Measurements from ENCODE around the gene LIN28B. TPM values are rescaled to one million over a fixed set of nuclear protein-coding genes. Genes with fewer than 3 reads are reported as not detected.

LIN28B gene
- total RNA-seq, 1 donor, result not detected

- Histone ChIP-seq H3K27me3 (ENCODE audit: insufficient read depth, low read length) (peaks cover 14% of the 10 kb centered on the region), H3K4me3 (ENCODE audit: low read length) (no peak overlapping the region), H3K9me3 (ENCODE audit: low read depth, low read length) (no peaks in the 10 kb centered on the region), H3K4me1 (ENCODE audit: insufficient read depth, low read length) (no peaks in the 10 kb centered on the region)
These were observed 62.4 kb downstream of the LIN28B start for GRCh38 chr6:105019285-105019684.

- Histone ChIP-seq H3K4me1 (ENCODE audit: insufficient read depth, low read length) (no peaks in the 10 kb centered on the region), H3K9me3 (ENCODE audit: low read depth, low read length) (no peaks in the 10 kb centered on the region), H3K27me3 (ENCODE audit: insufficient read depth, low read length) (peaks cover 14% of the 10 kb centered on the region), H3K4me3 (ENCODE audit: low read length) (no peak overlapping the region)
These were observed 64.5 kb downstream of the LIN28B start for GRCh38 chr6:105021399-105021798.

GRCh38 chr6:105022416-105022815 lies 65.5 kb downstream of the LIN28B start:
- H3K27me3 ChIP-seq (ENCODE audit: insufficient read depth, low read length), result peaks cover 11% of the 10 kb centered on the region
- no peak overlapping the region for H3K4me3 ChIP-seq (ENCODE audit: low read length)
- no peaks in the 10 kb centered on the region for H3K4me1 ChIP-seq (ENCODE audit: insufficient read depth, low read length)
- H3K9me3 ChIP-seq (ENCODE audit: low read depth, low read length), result no peaks in the 10 kb centered on the region

- Histone ChIP-seq H3K27me3 (ENCODE audit: insufficient read depth, low read length) (peaks cover 11% of the 10 kb centered on the region), H3K9me3 (ENCODE audit: low read depth, low read length) (no peaks in the 10 kb centered on the region), H3K4me3 (ENCODE audit: low read length) (no peak overlapping the region), H3K4me1 (ENCODE audit: insufficient read depth, low read length) (no peaks in the 10 kb centered on the region)
These were observed 67.9 kb downstream of the LIN28B start for GRCh38 chr6:105024803-105025202.

- no peak overlapping the region for H3K4me3 ChIP-seq (ENCODE audit: low read length)
- no peaks in the 10 kb centered on the region for H3K9me3 ChIP-seq (ENCODE audit: low read depth, low read length)
- H3K27me3 ChIP-seq (ENCODE audit: insufficient read depth, low read length), result no peaks in the 10 kb centered on the region
- H3K4me1 ChIP-seq (ENCODE audit: insufficient read depth, low read length), result no peaks in the 10 kb centered on the region
These were observed 72.0 kb downstream of the LIN28B start for GRCh38 chr6:105028898-105029297.

- Histone ChIP-seq H3K4me3 (ENCODE audit: low read length) (no peak overlapping the region), H3K27me3 (ENCODE audit: insufficient read depth, low read length) (no peaks in the 10 kb centered on the region), H3K4me1 (ENCODE audit: insufficient read depth, low read length) (no peaks in the 10 kb centered on the region), H3K9me3 (ENCODE audit: low read depth, low read length) (no peaks in the 10 kb centered on the region)
These were observed 72.7 kb downstream of the LIN28B start for GRCh38 chr6:105029581-105029980.

GRCh38 chr6:105034470-105034869 lies 77.6 kb downstream of the LIN28B start:
- Histone ChIP-seq H3K4me1 (ENCODE audit: insufficient read depth, low read length) (no peaks in the 10 kb centered on the region), H3K27me3 (ENCODE audit: insufficient read depth, low read length) (peaks cover 8% of the 10 kb centered on the region), H3K9me3 (ENCODE audit: low read depth, low read length) (no peaks in the 10 kb centered on the region), H3K4me3 (ENCODE audit: low read length) (no peak overlapping the region)

GRCh38 chr6:105035299-105035698 lies 78.4 kb downstream of the LIN28B start:
- H3K27me3 ChIP-seq (ENCODE audit: insufficient read depth, low read length), result peaks cover 8% of the 10 kb centered on the region
- H3K4me3 ChIP-seq (ENCODE audit: low read length), result no peak overlapping the region
- no peaks in the 10 kb centered on the region for H3K4me1 ChIP-seq (ENCODE audit: insufficient read depth, low read length)
- H3K9me3 ChIP-seq (ENCODE audit: low read depth, low read length), result no peaks in the 10 kb centered on the region

GRCh38 chr6:105036351-105036750 lies 79.4 kb downstream of the LIN28B start:
- Histone ChIP-seq H3K9me3 (ENCODE audit: low read depth, low read length) (no peaks in the 10 kb centered on the region), H3K4me1 (ENCODE audit: insufficient read depth, low read length) (no peaks in the 10 kb centered on the region), H3K4me3 (ENCODE audit: low read length) (no peak overlapping the region), H3K27me3 (ENCODE audit: insufficient read depth, low read length) (peaks cover 8% of the 10 kb centered on the region)

- no peaks in the 10 kb centered on the region for H3K9me3 ChIP-seq (ENCODE audit: low read depth, low read length)
- no peak overlapping the region for H3K4me3 ChIP-seq (ENCODE audit: low read length)
- H3K27me3 ChIP-seq (ENCODE audit: insufficient read depth, low read length), result peaks cover 14% of the 10 kb centered on the region
- no peaks in the 10 kb centered on the region for H3K4me1 ChIP-seq (ENCODE audit: insufficient read depth, low read length)
These were observed 81.4 kb downstream of the LIN28B start for GRCh38 chr6:105038259-105038658.

GRCh38 chr6:105041880-105042279 lies 85.0 kb downstream of the LIN28B start:
- H3K4me1 ChIP-seq (ENCODE audit: insufficient read depth, low read length), result no peaks in the 10 kb centered on the region
- H3K4me3 ChIP-seq (ENCODE audit: low read length), result no peak overlapping the region
- H3K27me3 ChIP-seq (ENCODE audit: insufficient read depth, low read length), result peaks cover 8% of the 10 kb centered on the region
- H3K9me3 ChIP-seq (ENCODE audit: low read depth, low read length), result no peaks in the 10 kb centered on the region

- Histone ChIP-seq H3K27me3 (ENCODE audit: insufficient read depth, low read length) (peaks cover 8% of the 10 kb centered on the region), H3K4me3 (ENCODE audit: low read length) (no peak overlapping the region), H3K4me1 (ENCODE audit: insufficient read depth, low read length) (no peaks in the 10 kb centered on the region), H3K9me3 (ENCODE audit: low read depth, low read length) (no peaks in the 10 kb centered on the region)
These were observed 85.7 kb downstream of the LIN28B start for GRCh38 chr6:105042648-105043047.

- Histone ChIP-seq H3K4me1 (ENCODE audit: insufficient read depth, low read length) (no peaks in the 10 kb centered on the region), H3K9me3 (ENCODE audit: low read depth, low read length) (no peaks in the 10 kb centered on the region), H3K27me3 (ENCODE audit: insufficient read depth, low read length) (peaks cover 8% of the 10 kb centered on the region), H3K4me3 (ENCODE audit: low read length) (no peak overlapping the region)
These were observed 87.1 kb downstream of the LIN28B start for GRCh38 chr6:105043979-105044378.

- Histone ChIP-seq H3K9me3 (ENCODE audit: low read depth, low read length) (no peaks in the 10 kb centered on the region), H3K27me3 (ENCODE audit: insufficient read depth, low read length) (peaks cover 8% of the 10 kb centered on the region), H3K4me3 (ENCODE audit: low read length) (no peak overlapping the region)
These were observed 88.6 kb downstream of the LIN28B start for GRCh38 chr6:105045526-105045925.

GRCh38 chr6:105051941-105052471 lies 95.1 kb downstream of the LIN28B start:
- H3K4me3 ChIP-seq (ENCODE audit: low read length), result no peak overlapping the region
- H3K27me3 ChIP-seq (ENCODE audit: insufficient read depth, low read length), result peaks cover 4% of the 10 kb centered on the region
- H3K9me3 ChIP-seq (ENCODE audit: low read depth, low read length), result no peaks in the 10 kb centered on the region
- no peaks in the 10 kb centered on the region for H3K4me1 ChIP-seq (ENCODE audit: insufficient read depth, low read length)

More at GRCh38 chr6:105045526-105045925, 88.6 kb downstream of the LIN28B start:
- no peaks in the 10 kb centered on the region for H3K4me1 ChIP-seq (ENCODE audit: insufficient read depth, low read length)

GRCh38 chr6:105056646-105057045 lies 99.7 kb downstream of the LIN28B start:
- H3K4me1 ChIP-seq (ENCODE audit: insufficient read depth, low read length), result no peaks in the 10 kb centered on the region
- H3K9me3 ChIP-seq (ENCODE audit: low read depth, low read length), result no peaks in the 10 kb centered on the region
- H3K4me3 ChIP-seq (ENCODE audit: low read length), result no peak overlapping the region
- H3K27me3 ChIP-seq (ENCODE audit: insufficient read depth, low read length), result peaks cover 15% of the 10 kb centered on the region

All from mononuclear cell (primary cell).